Islet of Langerhans (tissue), 1 donor: ENCODE data around the gene KRT26.
"Not testable (repeated sequence)": the region's sequence is repeated elsewhere in the genome, so short reads cannot be mapped to it uniquely, and the experiment has no call there.

Source experiments
- FAIRE-seq: peaks from one replicate; lab custom pipeline; 2011; peaks lifted over from hg19 to GRCh38; lab: Jason Lieb, UNC

KRT26 gene

GRCh38 chr17:40794466-40794865 lies 22.5 kb upstream of the KRT26 start:
- FAIRE-seq: no peak

- no peak for FAIRE-seq
These were observed 21.8 kb upstream of the KRT26 start for GRCh38 chr17:40793832-40794231.

DNA sequence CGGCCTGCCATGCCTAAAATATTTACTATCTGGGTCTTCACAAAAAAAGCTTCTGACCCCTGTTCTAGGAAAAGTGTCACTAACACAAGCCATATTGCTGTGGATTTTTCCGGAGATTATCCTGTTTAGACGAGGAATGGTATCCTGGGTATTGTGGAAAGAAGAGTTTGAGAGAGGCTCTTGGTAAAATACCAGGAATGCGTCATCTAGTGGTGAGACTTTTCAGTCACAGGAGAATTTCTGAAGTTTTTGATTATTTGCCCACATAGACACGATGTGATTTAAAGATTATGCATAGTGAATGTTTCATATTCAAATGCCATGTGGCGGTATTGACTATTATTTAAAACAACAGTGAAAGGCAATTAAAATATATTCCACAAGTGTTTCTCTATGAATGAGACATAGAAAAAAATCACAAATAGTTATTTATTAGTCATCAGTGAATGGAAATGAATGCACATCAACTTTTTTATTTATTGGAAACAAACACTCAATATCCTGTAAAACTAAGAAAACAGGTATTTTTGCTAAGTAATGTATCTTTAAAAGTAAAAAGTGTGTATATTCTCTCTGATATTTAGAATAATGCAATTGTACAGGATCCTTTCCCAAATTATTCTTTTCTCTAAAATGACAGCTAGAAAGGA lies 19.9 kb upstream of the KRT26 start:
- FAIRE-seq: peak; percentile 76

DNA sequence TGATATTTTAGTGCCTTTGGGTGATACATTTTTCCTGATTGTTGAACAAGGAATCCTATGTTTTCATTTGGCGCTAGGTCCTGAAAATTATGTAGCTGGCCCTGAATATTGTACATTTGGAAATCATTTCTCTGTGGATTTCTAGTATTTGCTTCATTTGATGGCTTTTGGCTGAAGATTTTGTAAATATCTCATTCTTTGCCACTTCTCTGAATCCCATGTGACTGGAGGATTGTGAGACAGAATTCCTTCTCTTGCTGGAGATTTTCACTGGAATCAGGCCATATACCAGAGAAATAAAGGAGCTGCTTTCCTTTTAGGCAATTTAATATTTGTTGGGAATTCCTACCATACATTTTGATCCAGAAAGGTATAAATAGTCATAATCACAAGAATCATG lies 19.1 kb upstream of the KRT26 start:
- no peak for FAIRE-seq

- no peak for FAIRE-seq
These were observed 10.4 kb upstream of the KRT26 start, which contains the start of gene KRT27 for GRCh38 chr17:40782450-40782849. KRT27 (minus strand) TSS chr17:40782550; CDS start chr17:40782493, 57 bp downstream.

DNA sequence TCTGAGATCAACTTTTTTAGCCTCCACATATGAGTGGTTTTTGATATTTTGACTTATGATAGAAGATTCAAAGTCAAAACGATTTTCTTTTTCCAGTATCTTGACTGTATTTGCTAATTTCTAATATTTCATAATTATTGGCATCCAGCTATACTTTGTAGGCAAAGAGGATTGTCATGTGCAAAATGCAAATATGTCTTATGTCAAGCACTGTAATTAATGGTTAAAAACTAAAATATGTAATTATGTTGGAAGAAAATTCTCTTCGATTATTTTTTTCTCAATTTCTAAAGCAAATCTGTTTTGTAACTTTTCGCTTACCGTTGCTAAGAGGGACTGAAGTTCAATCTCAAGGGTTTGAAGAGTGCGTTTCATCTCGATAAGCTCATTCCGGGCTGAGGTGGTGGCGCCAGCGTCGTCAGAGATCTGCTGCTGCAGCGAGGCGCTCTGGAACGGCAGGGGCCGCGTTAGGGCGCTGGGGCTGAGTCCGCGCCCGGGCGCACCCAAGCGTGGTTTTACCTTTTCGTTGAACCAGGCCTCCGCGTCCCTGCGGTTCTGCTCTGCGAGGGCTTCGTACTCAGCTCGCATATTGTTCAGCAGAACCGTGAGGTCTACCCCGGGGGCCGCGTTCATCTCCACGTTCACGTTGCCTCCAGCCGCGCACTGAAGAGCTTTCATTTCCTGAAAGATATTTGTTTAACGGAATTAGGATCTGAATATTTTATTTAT lies 7.3 kb upstream of the KRT26 start:
- FAIRE-seq: peak; percentile 41

DNA sequence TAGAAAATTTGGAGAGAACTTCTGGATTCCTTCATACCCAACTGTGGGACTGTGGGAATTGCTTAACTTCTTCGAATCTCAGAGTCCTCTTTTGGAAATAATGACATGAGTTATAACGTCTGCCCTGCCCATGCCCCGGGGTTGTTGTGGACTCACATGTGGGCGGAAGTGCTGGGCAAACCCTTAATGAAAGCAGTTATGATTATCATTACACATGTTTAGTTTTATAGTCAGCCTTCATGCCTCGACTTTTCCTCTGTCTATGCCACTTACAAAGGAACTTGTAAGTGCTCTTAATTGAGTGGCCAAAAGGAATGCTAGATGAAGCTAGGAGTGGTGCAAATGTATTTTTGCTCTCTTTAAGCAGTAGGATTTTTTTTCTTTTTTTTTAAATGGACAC lies 6.5 kb upstream of the KRT26 start:
- FAIRE-seq: no peak

GRCh38 chr17:40777971-40778370 lies 6.0 kb upstream of the KRT26 start:
- FAIRE-seq: no peak

DNA sequence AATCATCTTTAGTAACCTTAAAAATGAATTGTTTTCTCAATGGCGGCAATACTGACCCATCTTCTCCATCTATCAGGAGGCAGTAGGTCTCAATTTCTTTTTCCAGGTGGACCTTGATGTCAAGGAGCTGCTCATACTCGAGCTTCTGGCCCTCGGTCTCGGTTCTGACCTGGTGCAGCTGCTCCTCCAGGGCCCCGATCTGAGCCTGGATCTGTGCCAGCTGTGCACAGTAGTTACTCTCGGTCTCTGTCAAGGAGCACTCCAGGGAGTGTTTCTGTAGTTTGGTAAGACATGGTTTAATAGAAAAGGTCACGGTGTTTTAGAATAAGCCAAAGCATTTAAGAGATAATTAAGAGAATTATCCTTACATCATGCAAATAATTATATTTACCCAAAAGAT lies 5.5 kb upstream of the KRT26 start:
- no peak for FAIRE-seq

DNA sequence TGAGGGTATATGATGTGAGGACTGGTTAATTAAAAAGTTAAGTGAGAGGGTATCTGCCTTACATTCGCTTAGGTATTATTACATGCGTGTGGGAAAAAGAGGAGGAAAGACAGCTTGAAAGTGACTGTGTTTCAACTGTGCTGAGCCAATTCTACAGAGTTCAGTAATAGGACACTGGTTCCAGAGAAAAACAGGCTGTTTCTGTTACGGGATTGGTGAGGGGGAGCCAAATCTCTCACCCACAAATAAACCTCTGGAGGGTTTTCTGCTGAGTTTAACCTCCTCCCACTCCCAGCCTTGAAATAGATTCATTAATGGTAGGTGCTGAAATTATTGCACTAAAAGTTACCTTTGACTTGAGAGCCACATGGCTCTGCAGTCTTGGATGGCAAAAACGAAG lies 3.9 kb upstream of the KRT26 start:
- no peak for FAIRE-seq

DNA sequence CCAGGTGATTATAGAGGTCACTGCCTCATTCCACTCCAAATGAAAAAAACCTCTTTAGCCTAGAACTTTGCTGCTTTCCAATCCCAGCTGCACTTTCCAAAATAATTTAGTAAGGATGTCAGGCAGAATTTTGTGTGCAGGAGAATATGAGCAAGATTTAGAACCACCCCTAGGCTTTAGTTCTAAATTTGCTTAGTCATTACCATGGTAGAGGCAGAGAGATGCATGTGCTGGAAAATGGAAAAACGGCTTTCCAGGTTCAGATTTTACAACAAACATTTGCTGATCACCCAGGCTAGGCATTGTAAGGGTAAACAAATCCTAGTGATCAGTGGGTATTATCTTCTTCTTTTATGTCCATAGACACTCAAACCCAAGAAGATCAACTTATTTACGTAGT lies 6.3 kb downstream of the KRT26 start:
- no peak for FAIRE-seq

- no peak for FAIRE-seq
These were observed 8.2 kb downstream of the KRT26 start for GRCh38 chr17:40763752-40764151.

- no peak for FAIRE-seq
These were observed 11.6 kb downstream of the KRT26 start for GRCh38 chr17:40760105-40761016.

- FAIRE-seq: no peak
These were observed 16.8 kb downstream of the KRT26 start, which contains the start of gene KRT25 for GRCh38 chr17:40755231-40755630. KRT25 (minus strand) TSS chr17:40755331; CDS start chr17:40755271, 60 bp downstream.

GRCh38 chr17:40753804-40754203 lies 18.2 kb downstream of the KRT26 start:
- FAIRE-seq: no peak

DNA sequence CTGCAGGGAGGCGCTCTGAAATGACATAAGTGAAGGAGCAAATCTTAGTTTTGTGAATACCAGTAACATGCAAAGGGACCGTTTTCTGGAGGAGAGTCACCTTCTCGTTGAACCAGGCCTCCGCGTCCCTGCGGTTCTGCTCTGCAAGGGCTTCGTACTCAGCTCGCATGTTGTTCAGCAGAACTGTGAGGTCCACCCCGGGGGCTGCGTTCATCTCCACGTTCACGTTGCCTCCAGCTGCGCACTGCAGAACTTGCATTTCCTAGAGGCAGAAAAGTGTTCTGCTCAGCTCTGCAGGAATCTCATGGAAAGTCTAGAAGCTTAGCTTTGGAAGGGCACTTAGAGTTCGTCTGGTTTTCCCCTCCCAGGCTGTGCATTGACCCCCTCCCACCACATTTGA lies 20.9 kb downstream of the KRT26 start:
- no peak for FAIRE-seq

- FAIRE-seq: no peak
These were observed 21.6 kb downstream of the KRT26 start for GRCh38 chr17:40750391-40750790.

DNA sequence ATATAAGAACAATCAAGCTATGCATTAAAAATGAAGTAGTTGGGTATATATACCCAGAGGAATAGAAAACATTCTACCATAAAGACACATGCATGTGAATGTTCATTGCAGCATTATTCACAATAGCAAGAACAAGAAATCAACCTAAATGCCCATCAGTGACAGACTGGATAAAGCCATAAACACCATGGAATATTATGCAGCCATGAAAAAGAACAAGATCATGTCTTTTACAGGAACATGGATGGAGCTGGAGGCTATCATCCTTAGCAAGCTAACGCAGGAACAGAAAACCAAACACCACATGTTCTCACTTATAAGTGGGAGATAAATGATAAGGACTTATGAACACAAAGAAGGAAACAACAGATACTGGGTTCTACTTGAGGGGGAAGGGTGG lies 23.3 kb downstream of the KRT26 start:
- FAIRE-seq: not testable (repeated sequence)

DNA sequence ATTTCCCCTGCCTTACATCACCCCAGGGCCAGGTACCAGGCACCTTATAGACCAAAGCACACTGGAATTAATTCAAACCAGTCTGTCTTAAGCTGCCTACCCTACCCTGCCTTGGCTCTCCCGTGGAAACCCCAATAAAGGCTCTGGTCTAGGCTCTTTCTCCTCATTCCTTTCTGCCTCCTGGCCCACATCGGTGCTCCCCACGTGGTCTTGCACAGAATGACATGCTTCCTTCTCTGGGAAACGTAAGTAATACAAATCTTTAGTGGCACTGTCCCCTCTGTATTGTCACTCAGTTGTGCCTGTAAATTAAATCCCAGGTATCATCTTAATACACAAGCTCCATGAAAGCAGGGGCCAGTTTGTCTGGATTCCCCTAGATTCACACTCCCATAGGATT lies 33.4 kb downstream of the KRT26 start:
- no peak for FAIRE-seq

- no peak for FAIRE-seq
These were observed 37.0 kb downstream of the KRT26 start for GRCh38 chr17:40735016-40735415.

DNA sequence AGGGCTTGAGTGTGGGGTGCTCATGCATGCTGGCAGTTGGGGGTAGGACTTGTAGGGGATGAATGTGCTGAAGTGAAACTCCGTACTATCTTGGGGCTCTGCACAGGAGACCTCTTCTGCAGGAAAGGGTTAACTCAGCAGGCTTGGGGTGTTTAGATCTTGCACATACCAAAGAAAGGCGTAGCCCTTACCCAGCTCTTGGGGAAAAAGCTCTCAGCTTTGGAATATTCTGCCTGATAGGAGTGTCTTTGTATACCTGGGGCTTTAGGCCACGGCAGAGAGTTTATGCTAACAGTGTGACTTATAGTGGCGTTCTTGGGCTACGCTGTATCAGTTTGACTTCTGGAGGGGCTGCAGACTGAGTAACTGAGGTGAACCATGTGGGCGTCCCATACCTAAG lies 38.0 kb downstream of the KRT26 start:
- no peak for FAIRE-seq

- FAIRE-seq: no peak
These were observed 41.0 kb downstream of the KRT26 start for GRCh38 chr17:40730970-40731369.
